ENCODE results near the gene SERTAD2.

DNA sequence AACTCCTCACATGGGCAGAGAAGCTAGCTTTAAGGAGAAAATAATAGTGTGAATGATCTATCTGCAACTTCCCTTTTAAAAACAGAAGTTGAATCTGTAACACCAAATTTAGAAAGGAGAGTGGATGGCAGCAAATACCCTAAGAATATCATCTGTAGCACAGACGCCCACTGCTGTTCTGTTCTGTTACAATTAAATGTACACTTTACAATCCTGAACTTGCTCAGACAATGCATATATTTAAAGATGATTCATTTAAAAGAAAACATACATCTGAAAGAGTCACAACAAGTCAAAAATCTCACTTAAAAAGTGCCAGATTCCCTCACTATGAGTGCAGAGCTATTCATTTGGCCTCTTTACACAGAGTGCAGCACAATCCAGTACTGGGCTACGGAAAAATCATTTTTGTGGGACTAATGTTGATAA lies 8.0 kb upstream of the SERTAD2 start:
- TF ChIP-seq, protein P1, sequence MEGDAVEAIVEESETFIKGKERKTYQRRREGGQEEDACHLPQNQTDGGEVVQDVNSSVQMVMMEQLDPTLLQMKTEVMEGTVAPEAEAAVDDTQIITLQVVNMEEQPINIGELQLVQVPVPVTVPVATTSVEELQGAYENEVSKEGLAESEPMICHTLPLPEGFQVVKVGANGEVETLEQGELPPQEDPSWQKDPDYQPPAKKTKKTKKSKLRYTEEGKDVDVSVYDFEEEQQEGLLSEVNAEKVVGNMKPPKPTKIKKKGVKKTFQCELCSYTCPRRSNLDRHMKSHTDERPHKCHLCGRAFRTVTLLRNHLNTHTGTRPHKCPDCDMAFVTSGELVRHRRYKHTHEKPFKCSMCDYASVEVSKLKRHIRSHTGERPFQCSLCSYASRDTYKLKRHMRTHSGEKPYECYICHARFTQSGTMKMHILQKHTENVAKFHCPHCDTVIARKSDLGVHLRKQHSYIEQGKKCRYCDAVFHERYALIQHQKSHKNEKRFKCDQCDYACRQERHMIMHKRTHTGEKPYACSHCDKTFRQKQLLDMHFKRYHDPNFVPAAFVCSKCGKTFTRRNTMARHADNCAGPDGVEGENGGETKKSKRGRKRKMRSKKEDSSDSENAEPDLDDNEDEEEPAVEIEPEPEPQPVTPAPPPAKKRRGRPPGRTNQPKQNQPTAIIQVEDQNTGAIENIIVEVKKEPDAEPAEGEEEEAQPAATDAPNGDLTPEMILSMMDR (IDR thresholded peaks at IDR 0.05), result no peak
- TF ChIP-seq POLR2A (IDR thresholded peaks at IDR 0.05), result no peak

Measured in thyroid gland (tissue), 4 donors.